ENCODE results near the gene CCDC9. TPM values are rescaled to one million over a fixed set of nuclear protein-coding genes. Genes with fewer than 3 reads are reported as not detected.
A peak's percentile ranks its signal among the peaks of the same experiment; 100 is the strongest.

The CCDC9 gene
- total RNA-seq, 1 donor from 2014 or later = 21.6 TPM

DNA sequence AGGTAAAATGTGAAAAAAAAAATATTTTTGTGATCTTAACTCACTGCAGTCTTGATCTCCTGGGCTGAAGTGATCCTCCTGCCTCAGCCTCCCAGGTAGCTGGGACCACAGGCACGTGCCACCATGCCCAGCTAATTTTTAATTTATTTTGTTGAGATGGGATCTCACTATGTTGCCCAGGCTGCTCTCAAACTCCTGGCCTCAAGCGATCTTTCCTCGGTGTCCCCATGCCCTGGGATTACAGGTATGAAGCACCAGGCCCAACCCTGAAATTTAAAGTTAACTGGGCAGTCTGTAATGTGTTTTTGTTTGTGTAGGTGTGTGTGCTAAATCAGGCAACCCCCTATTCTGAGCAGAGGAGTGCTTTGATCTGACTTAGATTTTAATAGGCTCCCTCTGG, 50.0 kb downstream of the CCDC9 start:
- H3K9me3 ChIP-seq (replicated peaks) = no peaks in the 10 kb centered on the region
- H3K36me3 ChIP-seq = no peaks in the 10 kb centered on the region
- intact Hi-C loops (cut with micrococcal nuclease) = no loop called here
- no peak overlapping the region for H3K4me3 ChIP-seq
- H3K4me1 ChIP-seq = peaks cover 8% of the 10 kb centered on the region
- TF ChIP-seq, protein P1, sequence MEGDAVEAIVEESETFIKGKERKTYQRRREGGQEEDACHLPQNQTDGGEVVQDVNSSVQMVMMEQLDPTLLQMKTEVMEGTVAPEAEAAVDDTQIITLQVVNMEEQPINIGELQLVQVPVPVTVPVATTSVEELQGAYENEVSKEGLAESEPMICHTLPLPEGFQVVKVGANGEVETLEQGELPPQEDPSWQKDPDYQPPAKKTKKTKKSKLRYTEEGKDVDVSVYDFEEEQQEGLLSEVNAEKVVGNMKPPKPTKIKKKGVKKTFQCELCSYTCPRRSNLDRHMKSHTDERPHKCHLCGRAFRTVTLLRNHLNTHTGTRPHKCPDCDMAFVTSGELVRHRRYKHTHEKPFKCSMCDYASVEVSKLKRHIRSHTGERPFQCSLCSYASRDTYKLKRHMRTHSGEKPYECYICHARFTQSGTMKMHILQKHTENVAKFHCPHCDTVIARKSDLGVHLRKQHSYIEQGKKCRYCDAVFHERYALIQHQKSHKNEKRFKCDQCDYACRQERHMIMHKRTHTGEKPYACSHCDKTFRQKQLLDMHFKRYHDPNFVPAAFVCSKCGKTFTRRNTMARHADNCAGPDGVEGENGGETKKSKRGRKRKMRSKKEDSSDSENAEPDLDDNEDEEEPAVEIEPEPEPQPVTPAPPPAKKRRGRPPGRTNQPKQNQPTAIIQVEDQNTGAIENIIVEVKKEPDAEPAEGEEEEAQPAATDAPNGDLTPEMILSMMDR (IDR thresholded peaks at IDR 0.05; ENCODE audit: borderline replicate concordance) = no peak
- DNase-seq = no peak
- peaks cover 30% of the 10 kb centered on the region for H3K27me3 ChIP-seq (ENCODE audit: low read depth)
- no peak overlapping the region for H3K27ac ChIP-seq (replicated peaks)

DNA sequence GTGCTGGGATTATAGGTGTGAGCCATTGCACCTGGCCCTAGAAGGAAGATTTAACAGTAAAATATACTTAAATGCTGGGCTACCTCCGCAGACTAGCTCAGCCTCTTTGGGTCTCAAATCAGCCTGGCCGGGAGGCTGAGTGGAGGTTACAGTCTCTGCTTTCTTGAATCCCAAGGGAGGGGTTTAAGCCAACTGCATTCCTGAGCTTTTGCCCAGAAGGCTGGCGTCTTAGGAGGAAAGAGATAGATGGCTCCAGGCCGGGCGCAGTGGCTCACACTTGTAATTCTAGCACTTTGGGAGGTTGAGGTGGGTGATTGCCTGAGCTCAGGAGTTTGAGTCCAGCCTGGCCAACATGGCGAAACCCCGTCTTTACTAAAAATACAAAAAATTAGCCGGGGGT, 52.7 kb downstream of the CCDC9 start:
- H3K27me3 ChIP-seq (ENCODE audit: low read depth) = peaks cover 48% of the 10 kb centered on the region
- no peaks in the 10 kb centered on the region for H3K36me3 ChIP-seq
- H3K4me3 ChIP-seq = peak overlapping the region; percentile 35
- no peak for DNase-seq
- TF ChIP-seq, protein P1 (IDR thresholded peaks at IDR 0.05; ENCODE audit: borderline replicate concordance) = no peak
- peaks cover 8% of the 10 kb centered on the region for H3K4me1 ChIP-seq
- H3K27ac ChIP-seq (replicated peaks) = no peak overlapping the region
- no peaks in the 10 kb centered on the region for H3K9me3 ChIP-seq (replicated peaks)
- intact Hi-C loops (cut with micrococcal nuclease) = no loop called here

DNA sequence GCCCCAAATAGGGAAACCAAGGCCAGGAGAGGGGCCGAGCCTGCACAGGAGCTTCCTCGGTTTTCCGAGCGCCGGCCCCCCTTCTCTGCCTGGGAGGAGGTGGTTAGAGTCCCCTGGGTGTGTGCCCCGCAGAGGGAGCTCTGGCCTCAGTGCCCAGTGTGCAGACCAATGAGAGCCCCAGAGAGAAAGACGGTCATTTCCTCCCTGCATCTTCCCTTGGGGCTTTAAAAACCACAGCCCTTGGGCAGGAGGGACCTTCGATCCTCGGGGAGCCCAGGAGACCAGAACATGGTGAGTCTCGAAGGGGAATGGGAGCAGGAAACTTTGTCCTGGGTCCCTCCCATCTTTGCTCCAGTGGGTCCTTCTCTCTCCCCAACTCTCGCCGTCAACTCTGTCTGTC, 53.3 kb downstream of the CCDC9 start, which contains the start of gene C5AR1:
C5AR1 (plus strand) TSS at position 254 of the 400 bp plus-strand sequence; CDS start at position 289, 35 bp downstream.
- H3K4me1 ChIP-seq = peaks cover 8% of the 10 kb centered on the region
- intact Hi-C loops (cut with micrococcal nuclease) = no loop called here
- H3K27me3 ChIP-seq (ENCODE audit: low read depth) = peaks cover 48% of the 10 kb centered on the region
- H3K9me3 ChIP-seq (replicated peaks) = no peaks in the 10 kb centered on the region
- H3K4me3 ChIP-seq = peak within 1 kb of the TSS; percentile 35
- TF ChIP-seq, protein P1 (IDR thresholded peaks at IDR 0.05; ENCODE audit: borderline replicate concordance) = no peak
- DNase-seq = peak; percentile 41
- no peak within 1 kb of the TSS for H3K27ac ChIP-seq (replicated peaks)
- no peaks in the 10 kb centered on the region for H3K36me3 ChIP-seq

DNA sequence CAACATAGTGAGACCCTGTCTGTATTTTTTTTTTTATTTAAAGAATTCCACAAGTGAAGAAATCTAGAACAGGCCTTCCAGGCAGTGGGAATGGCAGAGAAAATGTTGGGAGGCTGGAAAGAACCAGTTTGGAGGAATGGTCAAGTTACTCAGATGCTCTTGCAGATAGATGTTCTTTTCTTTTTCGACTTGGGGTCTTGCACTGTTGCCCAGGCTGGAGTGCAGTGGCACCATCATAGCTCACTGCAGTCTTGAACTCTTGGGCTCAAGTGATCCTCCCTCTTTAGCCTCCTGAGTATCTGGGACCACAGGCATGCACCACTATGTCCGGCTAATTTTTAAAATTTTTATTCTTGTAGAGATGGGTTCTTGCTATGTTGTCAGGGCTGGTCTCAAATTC, 54.0 kb downstream of the CCDC9 start:
- no peak for DNase-seq
- TF ChIP-seq, protein P1 (IDR thresholded peaks at IDR 0.05; ENCODE audit: borderline replicate concordance) = no peak
- intact Hi-C loops (cut with micrococcal nuclease) = no loop called here
- peaks cover 5% of the 10 kb centered on the region for H3K4me1 ChIP-seq
- peak overlapping the region; percentile 35 for H3K4me3 ChIP-seq
- no peaks in the 10 kb centered on the region for H3K9me3 ChIP-seq (replicated peaks)
- H3K27me3 ChIP-seq (ENCODE audit: low read depth) = peaks cover 48% of the 10 kb centered on the region
- H3K36me3 ChIP-seq = no peaks in the 10 kb centered on the region
- H3K27ac ChIP-seq (replicated peaks) = no peak overlapping the region

DNA sequence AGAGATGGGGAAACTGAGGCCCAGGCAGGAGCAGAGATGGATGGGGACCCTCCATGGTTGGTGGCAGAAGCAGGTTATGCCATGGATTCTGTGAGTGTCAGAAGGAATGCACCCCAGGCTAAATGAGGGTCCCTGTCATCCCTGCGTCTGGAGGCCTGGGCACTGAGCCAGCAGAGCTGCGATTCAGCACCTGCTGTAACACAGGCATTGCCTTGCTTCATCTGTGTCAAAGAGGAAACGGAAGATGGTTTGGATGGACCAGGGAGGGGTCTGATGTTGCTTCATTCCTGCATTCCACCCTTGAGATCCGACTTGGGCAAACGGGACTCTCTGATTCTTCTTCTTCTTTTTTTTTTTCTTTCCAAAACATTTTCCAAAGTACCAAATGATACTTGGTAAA, 54.5 kb downstream of the CCDC9 start:
- H3K4me3 ChIP-seq = peak overlapping the region; percentile 35
- intact Hi-C loops (cut with micrococcal nuclease) = no loop called here
- H3K4me1 ChIP-seq = no peaks in the 10 kb centered on the region
- H3K27me3 ChIP-seq (ENCODE audit: low read depth) = peaks cover 48% of the 10 kb centered on the region
- no peak overlapping the region for H3K27ac ChIP-seq (replicated peaks)
- H3K9me3 ChIP-seq (replicated peaks) = no peaks in the 10 kb centered on the region
- DNase-seq = peak; percentile 50
- H3K36me3 ChIP-seq = no peaks in the 10 kb centered on the region
- TF ChIP-seq, protein P1 (IDR thresholded peaks at IDR 0.05; ENCODE audit: borderline replicate concordance) = no peak
